Measurements from ENCODE around the gene RFT1.

- no peak for TF ChIP-seq CTCF (IDR thresholded peaks at IDR 0.05)
- no peak for TF ChIP-seq POLR2A (IDR thresholded peaks at IDR 0.05)
Measured at GRCh38 chr3:53149006-53149690, 18.9 kb upstream of the RFT1 start.

All from ovary (tissue), 3 donors.